Transverse colon (tissue), 4 donors: ENCODE measurements around the gene TNRC6A. TPM values are rescaled to one million over a fixed set of nuclear protein-coding genes. Genes with fewer than 3 reads are reported as not detected.

ENCODE experiments used
- DNase-seq: peaks from one replicate; pipeline ENCODE4 v3.0.0-alpha.2; 2019
- H3K27ac ChIP-seq, 4 donors: fragments of 200-600 bp; sonication (generic); 2 replicates each; pipeline ENCODE4 v1.5.1; 2016 to 2018; ENCODE audit warnings: inconsistent platforms in 4 of 4
- H3K27me3 ChIP-seq: fragments of 200-600 bp; sonication (generic); 2 replicates; pipeline ENCODE4 v1.5.1; 2017; ENCODE audit warnings: inconsistent platforms
- H3K36me3 ChIP-seq, 4 donors: fragments of 200-600 bp; sonication (generic); 2 replicates each; pipeline ENCODE4 v1.5.1; 2017 to 2019; ENCODE audit warnings: inconsistent platforms in 4 of 4
- H3K4me1 ChIP-seq, 4 donors: fragments of 200-600 bp; sonication (generic); 2 replicates each; pipeline ENCODE4 v1.5.1; 2017 to 2020; ENCODE audit warnings: inconsistent platforms in 4 of 4
- H3K4me3 ChIP-seq, 4 donors: fragments of 200-600 bp; sonication (generic); 1 replicate in 1 of 4; 2 replicates in 3 of 4; pipeline versions ENCODE4 v1.5.1 to v1.6.1; 2017 to 2019; ENCODE audit warnings: inconsistent platforms in 4 of 4
- H3K9me3 ChIP-seq, 2 donors: fragments of 200-600 bp; sonication (generic); 2 replicates each; pipeline ENCODE4 v1.5.1; 2017 to 2019; ENCODE audit warnings: inconsistent platforms in 2 of 2
- CTCF ChIP-seq, 5 experiments: fragments of 200-600 bp in 3 of 5; fragments of 450-650 bp in 2 of 5; sonication (generic) in 3 of 5; IDR thresholded peaks; 1 replicate in 2 of 5; 2 replicates in 3 of 5; pipeline ENCODE4 v1.5.1; 2016 to 2017; ENCODE audit warnings: antibody characterized with exemption in 5 of 5, inconsistent platforms in 3 of 5, mild to moderate bottlenecking in 2 of 5, moderate library complexity in 1 of 5
- EP300 ChIP-seq: sonication (generic); formaldehyde crosslinking; IDR thresholded peaks from one replicate; pipeline ENCODE4 v1.6.1; 2017; ENCODE audit warnings: antibody characterized with exemption, low read depth
- POLR2A ChIP-seq: fragments of 450-650 bp; IDR thresholded peaks from one replicate; pipeline ENCODE4 v1.6.1; 2016; ENCODE audit warnings: antibody characterized with exemption, mild to moderate bottlenecking, moderate library complexity
- POLR2AphosphoS5 ChIP-seq, 3 donors: sonication (generic); formaldehyde crosslinking; IDR thresholded peaks; one replicate each; pipeline ENCODE4 v1.6.1; 2016; ENCODE audit warnings: antibody characterized with exemption in 3 of 3
- WGBS, 2 donors: methylation state at CpG; one replicate each; pipeline ENCODE4 v1.1.5; 2018; ENCODE audit warnings: low coverage in 1 of 2; 5-methylcytosine and 5-hydroxymethylcytosine counted together
- in situ Hi-C, 4 donors: fragments of 200-750 bp; cut with MboI; loops; one replicate each; pipeline versions ENCODE4 v1.15.0 to v1.15.1; 2017; ENCODE audit warnings: low sequenced_read_pairs in 3 of 4, low pct_ligation_motif_present in 1 of 4, low pct_unique_long_range_greater_than_20kb in 1 of 4
- intact Hi-C: fragments of 100-400 bp; cut with DNase I; formaldehyde crosslinking; loops from one replicate; pipeline ENCODE4 v1.15.1; 2023; ENCODE audit warnings: low total_unique reads
- total RNA-seq, 4 donors: library from RNA; depleted of rRNA; stranded (reverse); fragments of >200 nt; gene quantifications; one replicate each; pipeline ENCODE4 v1.1.0, GENCODE V29; 2016

The TNRC6A gene
- total RNA-seq, 4 donors from 2014 or later = 48.2 to 77.2 (median 54.8) TPM

- Histone ChIP-seq H3K9me3 (no peaks in the 10 kb centered on the region), H3K4me1 (peaks cover 0 to 11% (median 0%) of the 10 kb centered on the region in 4 donors), H3K36me3 (no peaks in the 10 kb centered on the region), H3K27me3 (no peaks in the 10 kb centered on the region), H3K4me3 (no peak overlapping the region), H3K27ac (no peak overlapping the region)
- DNase-seq = no peak
- intact Hi-C loops = no loop called here
- TF ChIP-seq CTCF (IDR thresholded peaks at IDR 0.05) (no peak), POLR2AphosphoS5 (IDR thresholded peaks at IDR 0.05) (no peak), POLR2A (no peak), EP300 (no peak)
- 48 to 67% methylated on average over 1 to 2 of the region's 2 CpGs for WGBS, 2 donors
- in situ Hi-C loops = no loop called here
Observed at GRCh38 chr16:24873028-24873427, 143.6 kb downstream of the TNRC6A start.

DNA sequence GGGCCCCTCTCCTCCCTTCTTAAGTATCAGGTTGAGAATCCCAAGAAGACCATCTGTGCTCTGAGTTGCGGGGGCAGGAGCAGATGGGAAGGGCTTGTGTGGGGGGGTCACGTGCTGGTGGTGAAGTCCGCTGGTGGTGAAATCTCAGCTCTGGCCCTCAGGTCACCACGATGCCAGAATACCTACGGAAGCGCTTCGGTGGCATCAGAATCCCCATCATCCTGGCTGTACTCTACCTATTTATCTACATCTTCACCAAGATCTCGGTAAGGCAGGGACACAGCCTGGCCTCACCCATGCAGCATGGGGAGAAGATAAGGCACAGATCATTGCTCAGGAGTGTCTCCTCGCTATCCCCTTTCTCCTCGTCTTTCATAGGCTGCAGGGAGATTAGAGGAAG lies 146.0 kb downstream of the TNRC6A start:
- Histone ChIP-seq H3K27me3 (no peaks in the 10 kb centered on the region), H3K9me3 (no peaks in the 10 kb centered on the region), H3K4me3 (no peak overlapping the region), H3K27ac (no peak overlapping the region), H3K36me3 (no peaks in the 10 kb centered on the region), H3K4me1 (peaks cover 0 to 11% (median 0%) of the 10 kb centered on the region in 4 donors)
- WGBS, 2 donors = 91% methylated on average over 10 of the region's 10 CpGs; no CpG with 5 or more reads in 1 of the 2 donors
- in situ Hi-C loops (no loop called here), intact Hi-C loops (no loop called here)
- no peak for DNase-seq
- TF ChIP-seq POLR2AphosphoS5 (IDR thresholded peaks at IDR 0.05) = no peak
- TF ChIP-seq POLR2A = no peak
- no peak for TF ChIP-seq EP300

Other genes with a start within 250 kb of the TNRC6A start
- gene RBBP6, start 190.1 kb upstream of the TNRC6A start, total RNA-seq = 10 to 100 TPM; 38.5 to 67.5 (median 58.5) TPM
- 1 to 10 TPM in 1 of 4 donors, not detected in 3; 6.8 TPM for gene SLC5A11, start 116.3 kb downstream of the TNRC6A start, total RNA-seq